B cell (primary cell): Measurements from ENCODE around the gene PHF21B. TPM values are rescaled to one million over a fixed set of nuclear protein-coding genes. Genes with fewer than 3 reads are reported as not detected.

Source experiments
- ATAC-seq: fragments of 200-7000 bp; cut with Tn5 transposase; one replicate; pipeline ENCODE4 v1.10.0; 2021; ENCODE audit warnings: low read depth, mild to moderate bottlenecking, moderate number of reproducible peaks, moderate library complexity
- CTCF ChIA-PET: fragments of 350-600 bp; sonication (Branson Sonifier 250); formaldehyde crosslinking; loops from one replicate; lab custom pipeline; 2021; ENCODE audit warnings: antibody characterized with exemption, inconsistent platforms; lab: Charles Lee
- POLR2A ChIA-PET: fragments of 350-600 bp; sonication (Branson Sonifier 250); formaldehyde crosslinking; loops from one replicate; lab custom pipeline; 2021; ENCODE audit warnings: antibody characterized with exemption; lab: Charles Lee
- DNase-seq: peaks from one replicate; pipeline ENCODE4 v3.0.0; 2013
- H2AFZ ChIP-seq: 2 replicates; pipeline ENCODE4 v1.6.1; 2012; ENCODE audit warnings: mild to moderate bottlenecking, low read depth, low read length; ENCODE audit not compliant: insufficient read depth, poor library complexity, severe bottlenecking
- H3K27ac ChIP-seq, 2 donors: 1 replicate in 1 of 2; 2 replicates in 1 of 2; pipeline ENCODE4 v1.5.1; 2012 to 2013; ENCODE audit warnings: low read length in 2 of 2, mild to moderate bottlenecking in 2 of 2, moderate library complexity in 1 of 2
- H3K27me3 ChIP-seq, 4 experiments: fragments of 200-600 bp in 1 of 4; sonication (generic) in 1 of 4; replicated peaks in 1 of 4; 1 replicate in 2 of 4; 2 replicates in 2 of 4; pipeline versions ENCODE4 v1.6.1 to v1.7.0; 2013 to 2016; ENCODE audit warnings: low read length in 3 of 4, mild to moderate bottlenecking in 2 of 4, mixed read lengths in 1 of 4, moderate library complexity in 1 of 4; ENCODE audit not compliant: insufficient read depth in 4 of 4, control insufficient read depth in 3 of 4; ENCODE audit errors: control extremely low read depth in 1 of 4
- H3K36me3 ChIP-seq, 2 experiments: replicated peaks in 1 of 2; 1 replicate in 1 of 2; 2 replicates in 1 of 2; pipeline versions ENCODE4 v1.6.1 to v1.7.1; 2013; ENCODE audit warnings: low read length in 1 of 2; ENCODE audit not compliant: insufficient read depth in 2 of 2, control insufficient read depth in 1 of 2; ENCODE audit errors: control extremely low read depth in 1 of 2, extremely low read depth in 1 of 2
- H3K4me1 ChIP-seq, 2 donors: fragments of 200-600 bp in 1 of 2; sonication (generic) in 1 of 2; 1 replicate in 1 of 2; 2 replicates in 1 of 2; pipeline versions ENCODE4 v1.5.1 to v1.6.1; 2013 to 2017; ENCODE audit warnings: low read length in 2 of 2; ENCODE audit not compliant: control insufficient read depth in 2 of 2, insufficient read depth in 2 of 2
- H3K4me2 ChIP-seq: replicated peaks from 2 replicates; pipeline ENCODE3; 2012; ENCODE audit warnings: mild to moderate bottlenecking, low read depth, low read length; ENCODE audit not compliant: poor library complexity, severe bottlenecking
- H3K4me3 ChIP-seq, 5 experiments: fragments of 200-600 bp in 1 of 5; sonication (generic) in 1 of 5; 1 replicate in 3 of 5; 2 replicates in 2 of 5; pipeline versions ENCODE4 v1.5.1 to v1.7.0; 2011 to 2016; ENCODE audit warnings: low read length in 4 of 5, mild to moderate bottlenecking in 4 of 5, low read depth in 2 of 5, control low read depth in 1 of 5, moderate library complexity in 1 of 5; ENCODE audit not compliant: insufficient read depth in 1 of 5; ENCODE audit errors: control extremely low read depth in 1 of 5, extremely low read depth in 1 of 5
- H3K79me2 ChIP-seq: fragments of 200-600 bp; sonication (generic); one replicate; pipeline ENCODE4 v1.6.0; 2016; ENCODE audit warnings: low read length; ENCODE audit not compliant: control insufficient read depth, insufficient read depth
- H3K9ac ChIP-seq: fragments of 200-600 bp; sonication (generic); 2 replicates; pipeline ENCODE4 v1.6.1; 2017; ENCODE audit warnings: mild to moderate bottlenecking, low read length, moderate library complexity
- H3K9me3 ChIP-seq, 3 donors: one replicate each; pipeline versions ENCODE4 v1.6.1 to v1.7.1; 2013; ENCODE audit warnings: low read length in 2 of 3; ENCODE audit not compliant: control insufficient read depth in 2 of 3, insufficient read depth in 1 of 3; ENCODE audit errors: control extremely low read depth in 1 of 3
- H4K20me1 ChIP-seq: 2 replicates; pipeline ENCODE4 v1.6.0; 2012; ENCODE audit warnings: mild to moderate bottlenecking, low read length; ENCODE audit not compliant: insufficient read depth, control insufficient read depth, poor library complexity, severe bottlenecking
- H3K27ac Mint-ChIP-seq: one replicate; pipeline ENCODE4 v1.8.0; 2021; ENCODE audit warnings: mixed read lengths
- H3K27me3 Mint-ChIP-seq: one replicate; pipeline ENCODE4 v1.8.0; 2021; ENCODE audit warnings: mixed read lengths
- H3K4me1 Mint-ChIP-seq: one replicate; pipeline ENCODE4 v1.8.0; 2021; ENCODE audit warnings: mixed read lengths
- H3K4me3 Mint-ChIP-seq: one replicate; pipeline ENCODE4 v1.8.0; 2021; ENCODE audit warnings: mixed read lengths
- H3K9me3 Mint-ChIP-seq: one replicate; pipeline ENCODE4 v1.8.0; 2022; ENCODE audit warnings: mixed read lengths; ENCODE audit not compliant: insufficient read depth
- EZH2 ChIP-seq: IDR thresholded peaks from 2 replicates; pipeline ENCODE4 v1.6.1; 2012; ENCODE audit warnings: borderline replicate concordance, low read depth, mild to moderate bottlenecking, moderate library complexity, low read length; ENCODE audit not compliant: insufficient read depth, poor library complexity, severe bottlenecking
- WGBS: methylation state at CpG from one replicate; pipeline ENCODE4 v1.1.5; 2013; ENCODE audit warnings: missing lambda C conversion rate; ENCODE audit not compliant: insufficient coverage; 5-methylcytosine and 5-hydroxymethylcytosine counted together
- intact Hi-C: fragments of 100-400 bp; cut with micrococcal nuclease; formaldehyde crosslinking; loops from one replicate; pipeline ENCODE4 v1.10.0; 2022
- polyA plus RNA-seq: library from polyadenylated mRNA; depleted of rRNA; stranded (reverse); fragments of >200 nt; gene quantifications from 2 replicates; pipeline ENCODE4 v1.2.3, GENCODE V29; 2012
- total RNA-seq, 2 donors: library from RNA; stranded (reverse); fragments of 120-200 nt in 1 of 2; gene quantifications; 1 replicate in 1 of 2; 2 replicates in 1 of 2; pipeline versions ENCODE4 v1.2.3 to v1.2.4, GENCODE V29; 2013 to 2022
- TF ChIP-seq, protein P1 (sequence below): fragments of 200-600 bp; IDR thresholded peaks from one replicate; pipeline ENCODE4 v1.8.0; 2022; ENCODE audit warnings: antibody characterized with exemption, mild to moderate bottlenecking

PHF21B gene
- total and polyA plus RNA-seq, 2 donors (not counting 1 experiment from before 2014, with no cell fraction given), result not detected

DNA sequence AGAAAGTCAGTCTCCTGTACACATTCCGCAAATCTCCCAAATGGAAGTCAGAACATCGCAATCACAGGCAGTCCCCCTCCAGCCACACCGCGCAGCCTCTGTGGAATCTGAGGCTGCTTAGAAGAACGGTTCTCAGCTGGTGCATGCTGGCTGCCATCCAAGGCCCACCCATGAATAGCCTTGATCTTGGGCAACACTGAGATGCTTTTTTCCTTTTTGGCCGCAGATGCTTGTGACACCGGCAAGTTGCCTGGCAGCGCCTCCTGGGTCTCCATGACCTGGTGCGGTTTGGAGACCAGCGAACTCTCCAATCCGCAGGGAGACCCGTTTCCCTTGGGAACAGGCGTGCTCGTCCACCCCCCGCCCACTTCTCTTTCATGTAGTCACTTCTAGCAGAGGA lies 26.3 kb upstream of the PHF21B start:
- 91% methylated on average over 15 of the region's 15 CpGs for WGBS
- CTCF ChIA-PET, result no interaction called here

DNA sequence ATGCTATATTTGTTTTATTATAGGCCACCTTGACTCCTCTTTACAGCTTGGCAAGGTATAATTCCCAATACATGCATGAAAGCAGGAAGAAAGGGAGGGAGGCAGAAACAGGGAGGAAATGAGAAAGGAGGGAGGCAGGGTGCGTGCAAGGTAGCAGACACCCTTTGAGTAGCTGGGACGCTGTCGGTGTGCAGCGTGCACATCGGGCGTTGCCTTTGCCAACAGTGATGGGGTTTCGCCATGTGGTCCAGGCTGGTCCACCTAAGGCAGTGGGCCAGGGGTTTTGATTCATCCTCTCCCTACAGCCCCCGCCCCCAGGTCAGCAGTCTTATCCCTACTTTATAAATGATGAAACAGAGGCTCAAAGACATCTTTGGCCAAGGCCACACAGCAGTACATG lies 25.0 kb upstream of the PHF21B start:
- Histone ChIP-seq H3K36me3 (no peaks in the 10 kb centered on the region), H3K79me2 (no peaks in the 10 kb centered on the region), H3K4me3 (no peak overlapping the region), H3K4me1 (no peaks in the 10 kb centered on the region), H3K27ac (no peak overlapping the region), H3K27me3 (no peaks in the 10 kb centered on the region), H2AFZ (no peak overlapping the region), H4K20me1 (no peaks in the 10 kb centered on the region), H3K9ac (no peak overlapping the region), H3K4me2 (no peak overlapping the region), H3K9me3 (no peaks in the 10 kb centered on the region)
- H3K9me3 Mint-ChIP-seq, result no peaks in the 10 kb centered on the region
- WGBS, result 90% methylated on average over 2 of the region's 8 CpGs
- intact Hi-C loops, result no loop called here
- no peak overlapping the region for H3K4me3 Mint-ChIP-seq
- ATAC-seq (no peak), DNase-seq (no peak)
- TF ChIP-seq, protein P1, sequence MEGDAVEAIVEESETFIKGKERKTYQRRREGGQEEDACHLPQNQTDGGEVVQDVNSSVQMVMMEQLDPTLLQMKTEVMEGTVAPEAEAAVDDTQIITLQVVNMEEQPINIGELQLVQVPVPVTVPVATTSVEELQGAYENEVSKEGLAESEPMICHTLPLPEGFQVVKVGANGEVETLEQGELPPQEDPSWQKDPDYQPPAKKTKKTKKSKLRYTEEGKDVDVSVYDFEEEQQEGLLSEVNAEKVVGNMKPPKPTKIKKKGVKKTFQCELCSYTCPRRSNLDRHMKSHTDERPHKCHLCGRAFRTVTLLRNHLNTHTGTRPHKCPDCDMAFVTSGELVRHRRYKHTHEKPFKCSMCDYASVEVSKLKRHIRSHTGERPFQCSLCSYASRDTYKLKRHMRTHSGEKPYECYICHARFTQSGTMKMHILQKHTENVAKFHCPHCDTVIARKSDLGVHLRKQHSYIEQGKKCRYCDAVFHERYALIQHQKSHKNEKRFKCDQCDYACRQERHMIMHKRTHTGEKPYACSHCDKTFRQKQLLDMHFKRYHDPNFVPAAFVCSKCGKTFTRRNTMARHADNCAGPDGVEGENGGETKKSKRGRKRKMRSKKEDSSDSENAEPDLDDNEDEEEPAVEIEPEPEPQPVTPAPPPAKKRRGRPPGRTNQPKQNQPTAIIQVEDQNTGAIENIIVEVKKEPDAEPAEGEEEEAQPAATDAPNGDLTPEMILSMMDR, result no peak
- TF ChIP-seq EZH2, result no peak
- no peaks in the 10 kb centered on the region for H3K4me1 Mint-ChIP-seq
- peaks cover 14% of the 10 kb centered on the region for H3K27me3 Mint-ChIP-seq
- POLR2A ChIA-PET, result no interaction called here
- no peak overlapping the region for H3K27ac Mint-ChIP-seq
- CTCF ChIA-PET, result no interaction called here

More for the DNA sequence above, 26.3 kb upstream of the PHF21B start:
- H4K20me1 ChIP-seq, result no peaks in the 10 kb centered on the region
- H2AFZ ChIP-seq, result no peak overlapping the region
- Mint-ChIP-seq H3K4me3 (no peak overlapping the region), H3K9me3 (no peaks in the 10 kb centered on the region), H3K4me1 (no peaks in the 10 kb centered on the region), H3K27me3 (peaks cover 21% of the 10 kb centered on the region), H3K27ac (no peak overlapping the region)
- intact Hi-C loops, result no loop called here
- POLR2A ChIA-PET, result no interaction called here
- no peaks in the 10 kb centered on the region for H3K27me3 ChIP-seq
- DNase-seq (no peak), ATAC-seq (no peak)
- H3K9me3 ChIP-seq, result peaks cover 0 to 3% (median 0%) of the 10 kb centered on the region in 3 donors
- no peaks in the 10 kb centered on the region for H3K36me3 ChIP-seq
- no peak overlapping the region for H3K4me3 ChIP-seq
- H3K4me2 ChIP-seq, result no peak overlapping the region
- H3K27ac ChIP-seq, result no peak overlapping the region
- TF ChIP-seq EZH2, result no peak
- TF ChIP-seq, protein P1, result no peak
- H3K4me1 ChIP-seq, result no peaks in the 10 kb centered on the region
- no peak overlapping the region for H3K9ac ChIP-seq
- H3K79me2 ChIP-seq, result no peaks in the 10 kb centered on the region
